HCT116 (cell line): Measurements from ENCODE around the gene CBLC. TPM values are rescaled to one million over a fixed set of nuclear protein-coding genes. Genes with fewer than 3 reads are reported as not detected.

Experiments
- ATAC-seq: fragments of 200-7000 bp; cut with Tn5 transposase; 2 replicates; pipeline ENCODE4 v1.9.1; 2020; ENCODE audit warnings: mild to moderate bottlenecking, moderate library complexity
- BruUV-seq: library from RNA; stranded (reverse); fragments of 400-500 nt; replicated peaks from 2 replicates; lab custom pipeline; 2021; lab: Mats Ljungman, UMichigan
- CTCF ChIA-PET: fragments of 300-600 bp; sonication (Branson Sonifier 250); formaldehyde crosslinking; loops from one replicate; lab custom pipeline; 2021; ENCODE audit warnings: antibody characterized with exemption; lab: Charles Lee
- POLR2A ChIA-PET: fragments of 300-600, 350-600 bp; sonication (Branson Sonifier 250); formaldehyde crosslinking; loops from one replicate; lab custom pipeline; 2021; ENCODE audit warnings: antibody characterized with exemption; lab: Charles Lee
- RAD21 ChIA-PET, 2 experiments: fragments of 300-600 bp; sonication (Branson Sonifier 250); formaldehyde crosslinking; loops; one replicate each; lab custom pipeline; 2023; ENCODE audit warnings: low total read pairs in 2 of 2; ENCODE audit not compliant: uncharacterized antibody in 2 of 2, unreplicated experiment in 2 of 2, low non-redundant PET in 1 of 2; lab: Charles Lee
- DNase-seq: peaks from one replicate; pipeline ENCODE4 v3.0.0-alpha.2; 2010; ENCODE audit warnings: low read depth, low spot score
- H2AFZ ChIP-seq: fragments of 200-600 bp; shearing (Covaris generic), sonication (generic); 2 replicates; pipeline ENCODE4 v1.6.1; 2017; ENCODE audit warnings: low read depth, mixed run types, mixed read lengths, antibody characterized with exemption, low read length; ENCODE audit not compliant: poor library complexity, severe bottlenecking
- H3K27ac ChIP-seq: 2 replicates; pipeline ENCODE4 v1.5.1; 2012; ENCODE audit warnings: low read depth, low read length
- H3K27me3 ChIP-seq: fragments of 200-600 bp; sonication (generic); 2 replicates; pipeline ENCODE4 v1.6.1; 2016; ENCODE audit warnings: mixed run types, low read length, mixed read lengths; ENCODE audit not compliant: insufficient read depth
- H3K36me3 ChIP-seq, 2 experiments: fragments of 200-500 bp in 1 of 2; fragments of 200-600 bp in 1 of 2; sonication (Bioruptor generic) in 1 of 2; sonication (generic) in 1 of 2; 2 replicates each; pipeline versions ENCODE4 v1.5.1 to v1.6.1; 2014 to 2016; ENCODE audit warnings: low read length in 2 of 2, inconsistent platforms in 1 of 2, mixed read lengths in 1 of 2, mixed run types in 1 of 2; ENCODE audit not compliant: insufficient read depth in 2 of 2, control insufficient read depth in 1 of 2
- H3K4me1 ChIP-seq, 2 experiments: fragments of 200-600 bp in 1 of 2; sonication (generic) in 1 of 2; 2 replicates each; pipeline versions ENCODE4 v1.5.1 to v1.6.1; 2012 to 2017; ENCODE audit warnings: low read length in 2 of 2, inconsistent platforms in 1 of 2, mild to moderate bottlenecking in 1 of 2, mixed read lengths in 1 of 2, mixed run types in 1 of 2, moderate library complexity in 1 of 2; ENCODE audit not compliant: insufficient read depth in 2 of 2, control insufficient read depth in 1 of 2
- H3K4me2 ChIP-seq: fragments of 200-600 bp; sonication (generic); 2 replicates; pipeline ENCODE4 v1.6.1; 2017; ENCODE audit warnings: mixed run types, low read length, mixed read lengths
- H3K4me3 ChIP-seq, 2 experiments: fragments of 200-600 bp in 1 of 2; sonication (generic) in 1 of 2; replicated peaks in 1 of 2; 2 replicates each; pipeline ENCODE4 v1.5.1; 2011 to 2016; ENCODE audit warnings: low read length in 2 of 2, control low read depth in 1 of 2, low read depth in 1 of 2, mild to moderate bottlenecking in 1 of 2, mixed read lengths in 1 of 2, mixed run types in 1 of 2
- H3K79me2 ChIP-seq: fragments of 200-600 bp; sonication (generic); 2 replicates; pipeline ENCODE4 v1.6.1; 2017; ENCODE audit warnings: mild to moderate bottlenecking, mixed run types, low read length, moderate library complexity, mixed read lengths; ENCODE audit not compliant: insufficient read depth
- H3K9ac ChIP-seq: fragments of 200-600 bp; sonication (generic); 2 replicates; pipeline ENCODE4 v1.6.1; 2016; ENCODE audit warnings: low read length, mixed read lengths
- H3K9me2 ChIP-seq: fragments of 200-600 bp; sonication (generic), shearing (Covaris generic); 2 replicates; pipeline ENCODE4 v1.6.1; 2017; ENCODE audit warnings: mixed run types, mild to moderate bottlenecking, moderate library complexity; ENCODE audit not compliant: insufficient read depth
- H3K9me3 ChIP-seq, 2 experiments: fragments of 200-500 bp in 1 of 2; fragments of 200-600 bp in 1 of 2; sonication (Bioruptor generic) in 1 of 2; sonication (generic) in 1 of 2; 2 replicates each; pipeline ENCODE4 v1.6.1; 2014 to 2017; ENCODE audit warnings: low read length in 2 of 2, mixed read lengths in 2 of 2, inconsistent platforms in 1 of 2, low read depth in 1 of 2, mild to moderate bottlenecking in 1 of 2, mixed run types in 1 of 2, moderate library complexity in 1 of 2; ENCODE audit not compliant: control insufficient read depth in 1 of 2, insufficient read depth in 1 of 2
- H4K20me1 ChIP-seq: fragments of 200-600 bp; sonication (generic), shearing (Covaris generic); 2 replicates; pipeline ENCODE4 v1.6.1; 2017; ENCODE audit warnings: mixed run types, mild to moderate bottlenecking, moderate library complexity; ENCODE audit not compliant: insufficient read depth
- CBX3 ChIP-seq: IDR thresholded peaks from 2 replicates; pipeline ENCODE4 v1.6.1; 2012; ENCODE audit warnings: low read depth
- EGR1 ChIP-seq: IDR thresholded peaks from 2 replicates; pipeline ENCODE4 v1.6.1; 2012; ENCODE audit warnings: low read depth
- ELF1 ChIP-seq: IDR thresholded peaks from 2 replicates; pipeline ENCODE4 v1.6.1; 2012; ENCODE audit warnings: low read depth, borderline replicate concordance
- EZH2 ChIP-seq: fragments of 200-600 bp; sonication (generic); IDR thresholded peaks from 2 replicates; pipeline ENCODE4 v1.6.1; 2017; ENCODE audit warnings: antibody characterized with exemption, mixed run types
- EZH2phosphoT487 ChIP-seq: fragments of 200-600 bp; IDR thresholded peaks from 2 replicates; pipeline ENCODE4 v1.6.1; 2018; ENCODE audit warnings: antibody characterized with exemption, borderline replicate concordance
- FOSL1 ChIP-seq: IDR thresholded peaks from 2 replicates; pipeline ENCODE4 v1.6.1; 2012; ENCODE audit warnings: low read depth
- JUND ChIP-seq: IDR thresholded peaks from 2 replicates; pipeline ENCODE4 v1.6.1; 2012
- POLR2A ChIP-seq: IDR thresholded peaks from 2 replicates; pipeline ENCODE4 v1.7.0; 2011; ENCODE audit warnings: borderline replicate concordance; ENCODE audit not compliant: insufficient read depth, insufficient read length; ENCODE audit errors: extremely low read depth
- POLR2AphosphoS5 ChIP-seq: IDR thresholded peaks from 2 replicates; pipeline ENCODE4 v1.6.1; 2011; ENCODE audit warnings: mild to moderate bottlenecking, low read depth, low read length, moderate library complexity
- RAD21 ChIP-seq: IDR thresholded peaks from 2 replicates; pipeline ENCODE4 v1.6.1; 2012; ENCODE audit warnings: low read depth, mild to moderate bottlenecking
- SIN3A ChIP-seq: IDR thresholded peaks from 2 replicates; pipeline ENCODE4 v1.6.1; 2012; ENCODE audit warnings: low read depth
- SP1 ChIP-seq: IDR thresholded peaks from 2 replicates; pipeline ENCODE4 v1.6.1; 2012; ENCODE audit warnings: low read depth
- SRF ChIP-seq: IDR thresholded peaks from 2 replicates; pipeline ENCODE4 v1.6.1; 2012; ENCODE audit warnings: low read depth
- TCF7L2 ChIP-seq: IDR thresholded peaks from 2 replicates; pipeline ENCODE4 v1.7.0; 2011; ENCODE audit warnings: borderline replicate concordance, inconsistent platforms; ENCODE audit not compliant: insufficient read depth, insufficient read length; ENCODE audit errors: extremely low read depth
- YY1 ChIP-seq: IDR thresholded peaks from 2 replicates; pipeline ENCODE4 v1.6.1; 2011; ENCODE audit warnings: low read length, low read depth, moderate library complexity, mild to moderate bottlenecking; ENCODE audit not compliant: insufficient replicate concordance; ENCODE audit errors: extremely low read depth
- ZNF274 ChIP-seq: fragments of 200-500 bp; sonication (Bioruptor generic); IDR thresholded peaks from 2 replicates; pipeline ENCODE4 v1.6.1; 2014; ENCODE audit warnings: mild to moderate bottlenecking, low read depth, low read length, inconsistent platforms
- intact Hi-C: fragments of 100-400 bp; cut with micrococcal nuclease; formaldehyde crosslinking; loops from 2 replicates; pipeline ENCODE4 v1.10.0; 2022
- total RNA-seq: library from RNA; stranded (reverse); gene quantifications from one replicate; pipeline ENCODE4 v1.2.1, GENCODE V29; 2021; ENCODE audit not compliant: unreplicated experiment
- TF ChIP-seq, protein P1 (sequence below), 3 experiments: fragments of 200-600 bp in 1 of 3; sonication (generic) in 1 of 3; IDR thresholded peaks in 2 of 3; conservative IDR thresholded peaks in 1 of 3; 2 replicates each; pipeline ENCODE4 v1.5.1; 2012 to 2017; ENCODE audit warnings: low read depth in 2 of 3, low read length in 2 of 3, antibody characterized with exemption in 1 of 3, borderline replicate concordance in 1 of 3, control low read depth in 1 of 3, mild to moderate bottlenecking in 1 of 3, mixed read lengths in 1 of 3, mixed run types in 1 of 3, moderate library complexity in 1 of 3; ENCODE audit not compliant: insufficient read depth in 1 of 3
- TF ChIP-seq, protein P2 (sequence below): IDR thresholded peaks from 2 replicates; pipeline ENCODE4 v1.6.1; 2011; ENCODE audit warnings: mild to moderate bottlenecking, low read length, moderate library complexity; ENCODE audit not compliant: insufficient replicate concordance; ENCODE audit errors: extremely low read depth
- TF ChIP-seq, protein P3 (sequence below): IDR thresholded peaks from 2 replicates; pipeline ENCODE4 v1.6.1; 2012
- TF ChIP-seq, protein P4 (sequence below): IDR thresholded peaks from 2 replicates; pipeline ENCODE4 v1.6.1; 2012; ENCODE audit warnings: low read depth

Gene CBLC
- total RNA-seq, 1 experiment from 2014 or later = 54.3 TPM

DNA sequence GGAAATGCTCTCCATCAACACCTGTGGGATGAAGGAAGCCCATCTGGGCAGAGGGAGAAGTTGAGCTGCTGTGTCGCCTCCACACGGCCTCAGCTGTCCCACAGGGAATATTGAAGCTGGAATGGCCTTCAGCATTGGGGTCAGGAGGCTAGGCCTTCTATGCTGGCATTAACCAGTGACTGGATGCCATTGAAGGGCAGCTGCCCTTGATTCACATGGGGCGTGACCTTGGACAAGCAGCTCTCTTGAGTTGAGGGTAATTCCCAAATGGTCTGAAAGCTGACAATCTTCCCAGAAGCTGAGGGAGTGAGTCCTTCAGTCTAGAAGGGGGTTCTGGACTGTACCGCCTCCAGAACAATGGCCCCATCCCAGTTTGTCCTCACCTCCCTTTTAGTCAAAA, 22.5 kb upstream of the CBLC start:
- peaks cover 7 to 12% of the 10 kb centered on the region in 2 experiments; a peak in 3 of 4 replicates for H3K36me3 ChIP-seq
- H3K27ac ChIP-seq = peak overlapping the region; percentile 95
- no peaks in the 10 kb centered on the region for H3K9me3 ChIP-seq
- ChIA-PET RAD21 (no interaction called here), CTCF (interaction anchor here (0.9 to 3.2 kb wide), 2 partner anchors 16 to 31 kb away, joined by 3 to 20 read pairs; no protein-coding TSS in a partner anchor)
- H3K4me1 ChIP-seq = peaks cover 25 to 55% of the 10 kb centered on the region in 2 experiments
- no peak for ATAC-seq
- no peaks in the 10 kb centered on the region for H4K20me1 ChIP-seq
- intact Hi-C loops = no loop called here
- no peak overlapping the region for H2AFZ ChIP-seq
- no peak for TF ChIP-seq YY1
- TF ChIP-seq FOSL1 = no peak
- no peak for TF ChIP-seq ELF1
- TF ChIP-seq, protein P1, sequence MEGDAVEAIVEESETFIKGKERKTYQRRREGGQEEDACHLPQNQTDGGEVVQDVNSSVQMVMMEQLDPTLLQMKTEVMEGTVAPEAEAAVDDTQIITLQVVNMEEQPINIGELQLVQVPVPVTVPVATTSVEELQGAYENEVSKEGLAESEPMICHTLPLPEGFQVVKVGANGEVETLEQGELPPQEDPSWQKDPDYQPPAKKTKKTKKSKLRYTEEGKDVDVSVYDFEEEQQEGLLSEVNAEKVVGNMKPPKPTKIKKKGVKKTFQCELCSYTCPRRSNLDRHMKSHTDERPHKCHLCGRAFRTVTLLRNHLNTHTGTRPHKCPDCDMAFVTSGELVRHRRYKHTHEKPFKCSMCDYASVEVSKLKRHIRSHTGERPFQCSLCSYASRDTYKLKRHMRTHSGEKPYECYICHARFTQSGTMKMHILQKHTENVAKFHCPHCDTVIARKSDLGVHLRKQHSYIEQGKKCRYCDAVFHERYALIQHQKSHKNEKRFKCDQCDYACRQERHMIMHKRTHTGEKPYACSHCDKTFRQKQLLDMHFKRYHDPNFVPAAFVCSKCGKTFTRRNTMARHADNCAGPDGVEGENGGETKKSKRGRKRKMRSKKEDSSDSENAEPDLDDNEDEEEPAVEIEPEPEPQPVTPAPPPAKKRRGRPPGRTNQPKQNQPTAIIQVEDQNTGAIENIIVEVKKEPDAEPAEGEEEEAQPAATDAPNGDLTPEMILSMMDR (IDR thresholded peaks at IDR 0.05 in 2 of 3, conservative IDR thresholded peaks at IDR 0.05 in 1 of 3; ENCODE audit: borderline replicate concordance in 1 of 3, insufficient read depth in 1 of 3, low read depth in 2 of 3, low read length in 2 of 3) = no peak
- TF ChIP-seq, protein P2, sequence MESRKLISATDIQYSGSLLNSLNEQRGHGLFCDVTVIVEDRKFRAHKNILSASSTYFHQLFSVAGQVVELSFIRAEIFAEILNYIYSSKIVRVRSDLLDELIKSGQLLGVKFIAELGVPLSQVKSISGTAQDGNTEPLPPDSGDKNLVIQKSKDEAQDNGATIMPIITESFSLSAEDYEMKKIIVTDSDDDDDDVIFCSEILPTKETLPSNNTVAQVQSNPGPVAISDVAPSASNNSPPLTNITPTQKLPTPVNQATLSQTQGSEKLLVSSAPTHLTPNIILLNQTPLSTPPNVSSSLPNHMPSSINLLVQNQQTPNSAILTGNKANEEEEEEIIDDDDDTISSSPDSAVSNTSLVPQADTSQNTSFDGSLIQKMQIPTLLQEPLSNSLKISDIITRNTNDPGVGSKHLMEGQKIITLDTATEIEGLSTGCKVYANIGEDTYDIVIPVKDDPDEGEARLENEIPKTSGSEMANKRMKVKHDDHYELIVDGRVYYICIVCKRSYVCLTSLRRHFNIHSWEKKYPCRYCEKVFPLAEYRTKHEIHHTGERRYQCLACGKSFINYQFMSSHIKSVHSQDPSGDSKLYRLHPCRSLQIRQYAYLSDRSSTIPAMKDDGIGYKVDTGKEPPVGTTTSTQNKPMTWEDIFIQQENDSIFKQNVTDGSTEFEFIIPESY = no peak
- TF ChIP-seq EZH2phosphoT487 = no peak
- TF ChIP-seq EZH2 = no peak
- TF ChIP-seq RAD21 = no peak
- TF ChIP-seq JUND = no peak
- TF ChIP-seq TCF7L2 = no peak
- no peak for TF ChIP-seq POLR2A
- TF ChIP-seq CBX3 = no peak
- no peak for TF ChIP-seq SP1
- TF ChIP-seq, protein P3, sequence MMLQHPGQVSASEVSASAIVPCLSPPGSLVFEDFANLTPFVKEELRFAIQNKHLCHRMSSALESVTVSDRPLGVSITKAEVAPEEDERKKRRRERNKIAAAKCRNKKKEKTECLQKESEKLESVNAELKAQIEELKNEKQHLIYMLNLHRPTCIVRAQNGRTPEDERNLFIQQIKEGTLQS = no peak
- TF ChIP-seq SIN3A = no peak
- TF ChIP-seq, protein P4, sequence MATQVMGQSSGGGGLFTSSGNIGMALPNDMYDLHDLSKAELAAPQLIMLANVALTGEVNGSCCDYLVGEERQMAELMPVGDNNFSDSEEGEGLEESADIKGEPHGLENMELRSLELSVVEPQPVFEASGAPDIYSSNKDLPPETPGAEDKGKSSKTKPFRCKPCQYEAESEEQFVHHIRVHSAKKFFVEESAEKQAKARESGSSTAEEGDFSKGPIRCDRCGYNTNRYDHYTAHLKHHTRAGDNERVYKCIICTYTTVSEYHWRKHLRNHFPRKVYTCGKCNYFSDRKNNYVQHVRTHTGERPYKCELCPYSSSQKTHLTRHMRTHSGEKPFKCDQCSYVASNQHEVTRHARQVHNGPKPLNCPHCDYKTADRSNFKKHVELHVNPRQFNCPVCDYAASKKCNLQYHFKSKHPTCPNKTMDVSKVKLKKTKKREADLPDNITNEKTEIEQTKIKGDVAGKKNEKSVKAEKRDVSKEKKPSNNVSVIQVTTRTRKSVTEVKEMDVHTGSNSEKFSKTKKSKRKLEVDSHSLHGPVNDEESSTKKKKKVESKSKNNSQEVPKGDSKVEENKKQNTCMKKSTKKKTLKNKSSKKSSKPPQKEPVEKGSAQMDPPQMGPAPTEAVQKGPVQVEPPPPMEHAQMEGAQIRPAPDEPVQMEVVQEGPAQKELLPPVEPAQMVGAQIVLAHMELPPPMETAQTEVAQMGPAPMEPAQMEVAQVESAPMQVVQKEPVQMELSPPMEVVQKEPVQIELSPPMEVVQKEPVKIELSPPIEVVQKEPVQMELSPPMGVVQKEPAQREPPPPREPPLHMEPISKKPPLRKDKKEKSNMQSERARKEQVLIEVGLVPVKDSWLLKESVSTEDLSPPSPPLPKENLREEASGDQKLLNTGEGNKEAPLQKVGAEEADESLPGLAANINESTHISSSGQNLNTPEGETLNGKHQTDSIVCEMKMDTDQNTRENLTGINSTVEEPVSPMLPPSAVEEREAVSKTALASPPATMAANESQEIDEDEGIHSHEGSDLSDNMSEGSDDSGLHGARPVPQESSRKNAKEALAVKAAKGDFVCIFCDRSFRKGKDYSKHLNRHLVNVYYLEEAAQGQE = no peak
- no peak for TF ChIP-seq POLR2AphosphoS5
- no peak for TF ChIP-seq ZNF274
- TF ChIP-seq EGR1 = no peak
- TF ChIP-seq SRF = no peak
- TF ChIP-seq, all 23 proteins: peak for 0
- no peak for DNase-seq
- Histone ChIP-seq H3K4me3 (peak overlapping the region in 1 of 2 experiments; percentile 70; a peak in 2 of 4 replicates), H3K9me2 (no peaks in the 10 kb centered on the region), H3K79me2 (peaks cover 15% of the 10 kb centered on the region; the same call in 1 of the 2 replicates), H3K4me2 (peak overlapping the region; percentile 98), H3K9ac (peak overlapping the region; percentile 82), H3K27me3 (no peaks in the 10 kb centered on the region)
- POLR2A ChIA-PET = interaction anchor here (0.9 kb wide), 1 partner anchor 13 kb away, joined by 3 read pairs; no protein-coding TSS in a partner anchor
- BruUV-seq = no TSS peak
